ENCODE data around the gene PDCD4. TPM values are rescaled to one million over a fixed set of nuclear protein-coding genes. Genes with fewer than 3 reads are reported as not detected.

The PDCD4 gene
- total and polyA plus RNA-seq, 2 of the 4 experiments (the other 2 are of a cell fraction) = 10.9 to 49.7 TPM

DNA sequence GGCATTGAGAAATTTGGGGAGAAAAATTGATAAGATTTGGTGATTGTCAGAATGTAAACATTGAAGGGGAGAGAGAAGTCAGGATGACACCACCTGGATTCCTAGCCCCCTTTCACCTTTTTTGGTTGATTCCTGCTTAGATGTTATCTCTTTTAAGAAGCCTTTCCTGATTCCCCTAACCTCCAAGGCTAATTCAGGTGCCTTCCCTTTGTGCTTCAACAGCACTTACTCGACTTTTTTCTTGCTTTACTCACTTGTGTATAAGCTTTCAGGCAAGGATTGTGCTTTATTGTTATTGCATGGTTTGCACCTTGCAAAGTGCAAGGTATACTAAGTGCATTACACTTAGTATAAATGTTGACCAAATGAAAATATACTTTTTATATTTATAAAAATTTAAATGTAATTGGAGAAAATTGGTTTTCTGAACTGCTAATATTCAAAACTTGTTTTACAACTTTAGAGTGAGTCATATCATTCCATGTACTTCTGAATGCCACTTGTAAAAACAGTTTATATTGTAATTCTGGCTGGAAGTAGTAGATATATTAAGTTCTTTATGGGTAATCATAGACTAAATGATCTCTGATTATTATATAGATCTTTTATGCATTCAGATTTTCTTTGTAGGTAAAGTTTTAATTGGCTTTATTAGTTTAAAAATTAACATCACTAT lies 60.9 kb downstream of the PDCD4 start:
- Histone ChIP-seq H2BK20ac (ENCODE audit: low read depth, low read length) (no peak overlapping the region), H3K4me3 (ENCODE audit: insufficient read depth, low read depth, low read length) (no peak overlapping the region), H3K9ac (ENCODE audit: low read depth, low read length) (no peak overlapping the region), H3K27me3 (ENCODE audit: control insufficient read depth, insufficient read depth, low read length) (no peaks in the 10 kb centered on the region), H3K56ac (ENCODE audit: extremely low read depth, insufficient read depth, low read length) (no peak overlapping the region), H3K36me3 (ENCODE audit: control insufficient read depth, insufficient read depth, low read length) (peaks cover 4% of the 10 kb centered on the region; the same call in 1 of the 2 replicates), H3K9me1 (ENCODE audit: insufficient read depth, low read length) (peaks cover 12% of the 10 kb centered on the region), H2AFZ (replicated peaks; ENCODE audit: low read length, poor library complexity) (no peak overlapping the region), H3K4ac (ENCODE audit: low read depth, low read length) (no peak overlapping the region), H3K9me3 (ENCODE audit: control insufficient read depth, insufficient read depth, low read length) (no peaks in the 10 kb centered on the region), H4K5ac (ENCODE audit: low read depth, low read length) (no peak overlapping the region), H2AK9ac (replicated peaks; ENCODE audit: low read depth, low read length, poor library complexity) (no peak overlapping the region), H3K4me2 (ENCODE audit: low read depth, low read length) (no peak overlapping the region; the same call in 1 of the 2 replicates), H3K79me1 (ENCODE audit: low read depth in 1 of 2, low read length in 2 of 2) (peaks cover 14 to 45% of the 10 kb centered on the region in 2 experiments), H2BK120ac (ENCODE audit: low read depth, low read length) (no peak overlapping the region), H3K27ac (ENCODE audit: insufficient read depth, low read length) (no peak overlapping the region), H2BK15ac (ENCODE audit: low read depth, low read length) (no peak overlapping the region), H2BK5ac (ENCODE audit: low read depth, low read length, poor library complexity, severe bottlenecking) (no peak overlapping the region), H3K23ac (ENCODE audit: low read depth, low read length) (no peak overlapping the region), H2AK5ac (ENCODE audit: low read depth, low read length) (no peak overlapping the region), H4K20me1 (ENCODE audit: insufficient read depth, low read length) (peaks cover 56% of the 10 kb centered on the region), H3K18ac (ENCODE audit: low read depth, low read length) (no peak overlapping the region), H4K91ac (ENCODE audit: insufficient read depth, low read depth, low read length) (no peak overlapping the region), H3K4me1 (ENCODE audit: control insufficient read depth, insufficient read depth, low read length) (peaks cover 5% of the 10 kb centered on the region), H4K8ac (ENCODE audit: low read depth in 2 of 2, low read length in 2 of 2) (no peak overlapping the region), H3K14ac (replicated peaks; ENCODE audit: low read depth, low read length) (no peak overlapping the region)
- in situ Hi-C loops (cut with MboI; ENCODE audit: low sequenced_read_pairs) (no loop called here), dilution Hi-C loops (cut with HindIII; ENCODE audit: low sequenced_read_pairs, unreplicated experiment) (no loop called here), intact Hi-C loops (cut with micrococcal nuclease) (loop anchor here (5.0 kb wide), 1 partner anchor 55 kb away; no protein-coding TSS in a partner anchor)
- DNase-seq = no peak
- BruUV-seq (replicated peaks) = no TSS peak
- POLR2A ChIA-PET (ENCODE audit: unreplicated experiment) = no interaction called here
- WGBS, 2 experiments (ENCODE audit: extremely low coverage in 2 of 2, insufficient read length in 1 of 2) = no CpG with 5 or more reads among the region's 1 CpG
- no peak for TF ChIP-seq NFE2L2 (IDR thresholded peaks at IDR 0.05; ENCODE audit: low read depth, low read length)
- no peak for TF ChIP-seq MXI1 (IDR thresholded peaks at IDR 0.05; ENCODE audit: borderline replicate concordance, low read depth, low read length)
- TF ChIP-seq BHLHE40 (IDR thresholded peaks at IDR 0.05; ENCODE audit: low read depth, low read length) = no peak
- ATAC-seq (ENCODE audit: low read depth) = peak; percentile 65; the same call in 1 of the 2 replicates
- CTCF ChIA-PET = interaction anchor here (0.6 kb wide), 1 partner anchor 30 kb away, joined by 4 read pairs; no protein-coding TSS in a partner anchor

All from IMR-90 (cell line).